ENCODE data around the gene RNGTT.

The RNGTT gene

DNA sequence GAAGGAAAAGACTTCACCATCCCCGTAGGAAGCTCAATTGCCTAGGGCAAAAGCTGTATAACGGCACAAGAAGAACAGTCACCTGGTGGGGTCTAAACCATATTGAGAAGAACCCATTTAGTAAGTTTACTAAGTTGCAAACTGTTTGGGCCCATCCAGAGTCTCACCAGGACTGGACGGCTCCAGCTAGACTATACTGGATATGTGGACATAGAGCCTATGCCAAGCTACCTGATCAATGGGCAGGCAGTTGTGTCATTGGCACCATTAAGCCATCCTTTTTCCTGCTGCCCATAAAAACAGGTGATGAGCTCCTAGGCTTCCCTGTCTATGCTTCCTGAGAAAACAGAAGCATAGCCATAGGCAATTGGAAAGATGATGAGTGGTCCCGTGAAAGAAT lies 293.9 kb downstream of the RNGTT start:
- TF ChIP-seq, protein P1, sequence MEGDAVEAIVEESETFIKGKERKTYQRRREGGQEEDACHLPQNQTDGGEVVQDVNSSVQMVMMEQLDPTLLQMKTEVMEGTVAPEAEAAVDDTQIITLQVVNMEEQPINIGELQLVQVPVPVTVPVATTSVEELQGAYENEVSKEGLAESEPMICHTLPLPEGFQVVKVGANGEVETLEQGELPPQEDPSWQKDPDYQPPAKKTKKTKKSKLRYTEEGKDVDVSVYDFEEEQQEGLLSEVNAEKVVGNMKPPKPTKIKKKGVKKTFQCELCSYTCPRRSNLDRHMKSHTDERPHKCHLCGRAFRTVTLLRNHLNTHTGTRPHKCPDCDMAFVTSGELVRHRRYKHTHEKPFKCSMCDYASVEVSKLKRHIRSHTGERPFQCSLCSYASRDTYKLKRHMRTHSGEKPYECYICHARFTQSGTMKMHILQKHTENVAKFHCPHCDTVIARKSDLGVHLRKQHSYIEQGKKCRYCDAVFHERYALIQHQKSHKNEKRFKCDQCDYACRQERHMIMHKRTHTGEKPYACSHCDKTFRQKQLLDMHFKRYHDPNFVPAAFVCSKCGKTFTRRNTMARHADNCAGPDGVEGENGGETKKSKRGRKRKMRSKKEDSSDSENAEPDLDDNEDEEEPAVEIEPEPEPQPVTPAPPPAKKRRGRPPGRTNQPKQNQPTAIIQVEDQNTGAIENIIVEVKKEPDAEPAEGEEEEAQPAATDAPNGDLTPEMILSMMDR (IDR thresholded peaks at IDR 0.05; ENCODE audit: extremely low read depth, missing control alignments): no peak

DNA sequence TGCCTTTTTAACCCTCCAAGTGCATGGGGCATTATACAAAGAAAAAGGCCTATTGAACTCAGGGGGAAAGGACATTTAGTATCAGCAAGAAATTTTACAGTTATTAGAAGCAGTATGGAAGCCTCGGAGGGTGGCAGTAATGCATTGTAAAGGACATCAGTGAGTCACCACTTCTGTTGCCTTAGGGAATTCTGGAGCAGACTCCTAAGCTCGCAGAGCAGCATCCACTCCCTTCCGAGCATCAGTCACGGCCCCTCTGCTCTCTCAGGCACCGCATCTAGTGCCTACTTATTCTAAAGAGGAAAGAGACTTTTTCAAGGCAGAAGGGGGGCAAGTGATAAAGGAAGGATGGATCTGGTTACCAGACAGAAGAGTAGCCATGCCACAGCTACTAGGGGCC lies 296.5 kb downstream of the RNGTT start:
- no peak for DNase-seq (ENCODE audit: low spot score)

More for the DNA sequence above, 293.9 kb downstream of the RNGTT start:
- no peak for DNase-seq (ENCODE audit: low spot score)

DNA sequence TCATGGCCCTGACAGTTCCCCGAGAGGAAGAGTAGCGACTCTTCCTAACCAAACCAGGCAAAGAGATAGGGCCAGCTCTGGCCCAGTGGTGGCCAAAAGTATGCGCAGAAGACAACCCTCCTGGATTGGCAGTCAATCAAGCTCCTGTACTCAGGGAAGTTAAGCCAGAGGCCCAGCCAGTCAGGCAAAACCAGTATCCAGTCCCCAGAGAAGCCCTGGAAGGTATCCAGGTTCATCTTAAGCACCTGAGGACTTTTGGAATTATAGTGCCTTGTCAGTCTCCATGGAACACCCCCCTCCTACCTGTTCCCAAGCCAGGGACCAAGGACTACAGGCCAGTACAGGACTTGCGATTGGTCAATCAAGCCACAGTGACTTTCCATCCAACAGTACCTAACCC lies 298.3 kb downstream of the RNGTT start:
- no peak for DNase-seq (ENCODE audit: low spot score)
- TF ChIP-seq, protein P1 (IDR thresholded peaks at IDR 0.05; ENCODE audit: extremely low read depth, missing control alignments): no peak

More for the DNA sequence above, 296.5 kb downstream of the RNGTT start:
- TF ChIP-seq, protein P1 (IDR thresholded peaks at IDR 0.05; ENCODE audit: extremely low read depth, missing control alignments): no peak

DNA sequence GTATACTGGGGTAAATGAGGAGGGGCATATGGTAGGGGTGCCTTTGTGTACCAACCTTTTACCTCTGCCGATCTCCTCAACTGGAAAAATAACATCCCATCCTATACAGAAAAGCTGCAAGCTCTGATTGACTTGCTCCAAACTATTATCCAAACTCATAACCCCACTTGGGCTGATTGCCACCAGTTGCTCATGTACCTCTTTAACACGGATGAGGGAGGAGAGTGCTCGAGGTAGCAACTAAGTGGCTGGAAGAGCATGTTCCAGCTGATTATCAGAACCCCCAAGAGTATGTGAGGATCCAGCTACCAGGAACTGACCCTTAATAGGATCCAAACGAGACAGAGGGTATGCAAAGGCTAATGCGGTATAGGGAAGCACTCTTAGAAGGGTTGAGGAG lies 299.6 kb downstream of the RNGTT start:
- DNase-seq (ENCODE audit: low spot score): no peak
- TF ChIP-seq, protein P1 (IDR thresholded peaks at IDR 0.05; ENCODE audit: extremely low read depth, missing control alignments): no peak

DNA sequence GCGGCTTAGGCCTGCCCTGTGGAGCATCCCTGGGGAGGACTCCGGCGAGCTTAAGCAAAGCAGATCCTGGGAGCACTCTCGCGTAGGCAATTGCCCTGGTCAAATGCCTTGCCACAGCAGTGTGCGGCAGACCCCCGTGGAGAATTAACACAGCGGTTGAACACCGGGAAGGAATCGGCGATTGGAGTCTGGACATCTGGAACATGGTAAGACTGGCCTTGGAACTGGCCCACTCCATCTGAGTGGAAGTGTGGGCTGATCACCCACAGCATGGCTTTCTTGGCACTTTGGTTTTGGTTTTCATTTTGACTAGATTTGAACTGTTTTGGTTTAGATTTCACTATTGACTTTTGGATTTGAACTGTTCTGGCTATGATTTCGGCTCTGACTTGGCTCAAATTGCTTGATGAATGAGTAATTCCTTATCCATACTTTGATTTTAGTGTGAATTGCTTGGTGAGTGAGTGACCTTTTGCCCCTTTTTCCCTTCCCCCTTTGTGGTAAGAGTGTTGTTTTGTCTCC lies 300.7 kb downstream of the RNGTT start:
- peak; percentile 7 for DNase-seq (ENCODE audit: low spot score)
- TF ChIP-seq, protein P1 (IDR thresholded peaks at IDR 0.05; ENCODE audit: extremely low read depth, missing control alignments): no peak

GRCh38 chr6:88662163-88662580 lies 301.2 kb downstream of the RNGTT start:
- TF ChIP-seq, protein P1 (IDR thresholded peaks at IDR 0.05; ENCODE audit: extremely low read depth, missing control alignments): no peak
- peak; percentile 10 for DNase-seq (ENCODE audit: low spot score)

- TF ChIP-seq, protein P1 (IDR thresholded peaks at IDR 0.05; ENCODE audit: extremely low read depth, missing control alignments): no peak
- no peak for DNase-seq (ENCODE audit: low spot score)
Observed at GRCh38 chr6:88661136-88661535, 302.3 kb downstream of the RNGTT start.

Data from GM20000 (cell line).